HG02970 (cell line): ENCODE results near the gene AKT1.

Experiments used
- ATAC-seq: cut with Tn5 transposase; IDR thresholded peaks from one replicate; pipeline ENCODE4 v1.9.1; 2021; ENCODE audit warnings: mild to moderate bottlenecking, moderate library complexity, moderate number of reproducible peaks; ENCODE audit not compliant: unreplicated experiment, low FRiP score

AKT1 gene

GRCh38 chr14:104726600-104727451 lies 68.7 kb downstream of the AKT1 start:
- no peak for ATAC-seq

DNA sequence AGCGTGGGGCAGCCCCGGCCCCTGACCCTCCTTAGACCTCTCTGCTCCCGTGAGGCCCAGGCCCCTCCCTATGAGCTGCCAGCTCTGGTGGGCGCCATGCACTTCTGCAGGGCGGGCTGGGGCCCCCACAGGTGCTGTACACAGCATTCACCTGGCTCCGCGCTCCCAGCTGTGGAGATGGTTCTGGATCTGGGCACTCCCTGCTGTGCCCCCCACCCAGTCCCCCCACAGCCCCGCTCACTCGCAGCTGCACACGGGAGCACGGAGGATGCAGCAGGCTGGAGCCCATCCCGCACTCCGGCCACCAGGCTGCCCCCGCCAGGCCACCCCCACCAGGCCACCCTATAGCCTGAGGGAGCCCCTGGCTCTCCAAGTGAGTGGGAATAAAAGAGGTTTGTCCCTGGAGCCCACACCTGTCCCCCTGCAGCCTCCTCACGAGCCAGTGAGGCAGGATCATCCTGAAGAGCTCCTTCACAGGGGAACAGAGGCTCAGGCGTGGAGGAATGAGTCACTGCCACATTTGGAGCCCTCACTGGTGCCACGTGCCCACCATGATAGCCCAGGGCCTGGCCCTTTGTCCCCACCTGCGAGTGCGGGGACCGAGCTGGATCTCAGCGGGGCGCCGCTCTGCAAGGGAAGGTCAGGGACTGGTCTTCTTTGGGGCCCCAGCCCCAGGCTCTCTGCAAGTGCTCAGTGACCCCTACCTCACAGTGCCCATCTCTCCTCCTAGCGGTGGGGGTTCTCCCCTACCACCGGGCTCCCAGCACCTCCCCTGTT lies 69.6 kb downstream of the AKT1 start:
- ATAC-seq = no peak

GRCh38 chr14:104724981-104725771 lies 70.4 kb downstream of the AKT1 start:
- no peak for ATAC-seq

- ATAC-seq = no peak
Measured at GRCh38 chr14:104724407-104724980, 71.1 kb downstream of the AKT1 start.

DNA sequence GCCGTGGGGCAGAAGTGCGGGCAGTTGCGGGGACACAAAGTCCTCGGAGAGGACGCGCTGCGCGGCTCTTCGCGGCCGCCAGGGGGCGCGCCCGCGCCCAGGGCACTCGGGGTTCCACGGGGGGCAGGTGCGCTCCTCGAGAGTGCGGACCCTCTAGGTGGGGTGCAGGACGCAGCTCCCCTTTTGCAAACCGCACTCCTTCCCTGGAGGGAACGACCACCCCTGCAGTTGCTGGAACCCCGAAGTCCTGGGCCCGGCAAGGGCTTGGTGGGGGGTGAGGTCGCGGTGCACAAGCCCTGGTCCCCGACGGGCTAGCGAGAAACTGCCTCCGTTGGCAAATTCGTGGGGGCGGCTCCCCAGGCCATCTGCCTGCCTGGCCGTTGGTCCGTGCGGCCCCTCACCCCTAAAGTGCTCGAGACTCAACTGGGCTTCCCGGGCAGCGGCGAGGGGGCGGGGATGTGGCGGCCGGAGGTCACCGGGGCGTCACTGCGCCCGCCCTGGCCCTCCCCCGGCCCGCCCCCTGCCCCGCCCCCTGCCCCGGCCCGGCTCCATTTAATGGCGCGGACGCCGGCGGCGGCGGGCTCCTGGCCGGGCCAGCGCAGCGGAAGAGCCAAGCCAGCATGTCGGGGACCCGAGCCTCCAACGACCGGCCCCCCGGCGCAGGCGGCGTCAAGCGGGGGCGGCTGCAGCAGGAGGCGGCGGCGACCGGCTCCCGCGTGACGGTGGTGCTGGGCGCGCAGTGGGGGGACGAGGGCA lies 71.7 kb downstream of the AKT1 start, which contains the start of gene ADSS1:
ADSS1 (plus strand) TSS at position 579 of the 756 bp plus-strand sequence; CDS start at position 621, 42 bp downstream.
- no peak for ATAC-seq

- ATAC-seq = no peak
Measured at GRCh38 chr14:104722938-104723650, 72.5 kb downstream of the AKT1 start.

DNA sequence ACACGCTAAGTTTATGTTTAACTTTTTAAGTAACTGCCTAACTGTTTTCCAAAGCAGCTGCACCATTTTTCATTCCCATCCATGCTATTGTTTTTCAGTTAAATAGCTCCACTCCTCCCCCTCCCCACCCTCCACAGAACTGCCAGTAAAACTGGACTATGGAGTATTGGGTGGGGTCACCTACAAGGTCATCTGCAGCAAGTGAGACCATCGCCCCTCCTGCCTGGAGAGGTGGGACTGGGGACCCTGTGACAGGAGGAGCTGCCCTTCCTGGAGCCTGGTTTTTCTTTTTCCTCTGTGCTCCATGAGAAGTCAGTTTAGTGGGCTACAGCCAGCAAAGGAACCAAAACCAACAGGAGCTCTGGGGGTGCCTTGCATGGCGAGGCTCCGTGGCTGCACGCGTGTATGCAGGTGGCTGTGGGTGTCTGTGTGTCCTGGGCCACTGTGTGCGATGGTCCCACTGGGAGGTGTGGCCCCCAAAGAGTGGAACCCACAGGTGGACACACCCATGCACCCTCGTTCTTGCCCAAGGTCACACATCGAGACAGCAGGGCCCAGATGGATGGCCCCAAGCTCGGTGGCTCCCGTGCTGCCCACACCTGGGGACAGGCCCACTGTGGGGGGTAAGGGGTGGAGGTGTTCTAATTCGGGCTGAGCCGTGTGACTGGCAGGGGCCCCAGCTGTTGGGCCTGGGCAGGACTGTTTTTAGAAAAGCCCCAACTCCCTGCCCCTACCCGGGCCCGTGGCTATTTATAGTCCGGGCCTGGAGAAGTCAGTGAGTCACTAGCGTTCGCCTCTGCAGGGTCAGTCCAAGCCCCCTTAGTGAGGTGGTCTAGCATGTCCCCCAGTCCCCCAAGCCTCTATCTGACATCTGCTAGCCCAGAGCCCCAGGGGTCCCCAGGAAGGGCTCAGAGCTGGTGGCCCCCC lies 73.8 kb downstream of the AKT1 start:
- ATAC-seq = no peak
